HL-60 (cell line): ENCODE measurements around the gene HOXD1.

Experiments
- DNase-seq, 2 experiments: peaks; one replicate each; pipeline ENCODE4 v3.0.0-alpha.2; 2010 to 2020; ENCODE audit warnings: low read depth in 1 of 2, low spot score in 1 of 2
- H3K27ac ChIP-seq: fragments of 250-450 bp; sonication (Bioruptor Pico); replicated peaks from 2 replicates; pipeline ENCODE4 v1.5.1; 2020; ENCODE audit warnings: mild to moderate bottlenecking, moderate library complexity
- H3K27me3 ChIP-seq: fragments of 250-450 bp; sonication (Bioruptor Pico); 2 replicates; pipeline ENCODE4 v1.5.1; 2021; ENCODE audit warnings: mild to moderate bottlenecking, moderate library complexity; ENCODE audit not compliant: insufficient read depth, poor library complexity, severe bottlenecking
- H3K4me3 ChIP-seq: replicated peaks from 2 replicates; pipeline ENCODE4 v1.5.1; 2011; ENCODE audit warnings: mild to moderate bottlenecking, control low read depth, low read length; ENCODE audit not compliant: insufficient read depth
- CTCF ChIP-seq: IDR thresholded peaks from one replicate; pipeline ENCODE4 v1.5.1; 2011; ENCODE audit warnings: low read length, control low read depth, inconsistent platforms; ENCODE audit not compliant: insufficient read depth
- GABPA ChIP-seq: IDR thresholded peaks from 2 replicates; pipeline ENCODE4 v1.6.1; 2012; ENCODE audit warnings: low read depth
- POLR2AphosphoS5 ChIP-seq: IDR thresholded peaks from 2 replicates; pipeline ENCODE4 v1.6.1; 2012; ENCODE audit warnings: low read depth
- REST ChIP-seq: IDR thresholded peaks from 2 replicates; pipeline ENCODE4 v1.6.1; 2012; ENCODE audit warnings: low read depth; ENCODE audit not compliant: insufficient replicate concordance
- SPI1 ChIP-seq: IDR thresholded peaks from 2 replicates; pipeline ENCODE4 v1.6.1; 2012; ENCODE audit warnings: low read depth, mild to moderate bottlenecking, borderline replicate concordance

The HOXD1 gene

DNA sequence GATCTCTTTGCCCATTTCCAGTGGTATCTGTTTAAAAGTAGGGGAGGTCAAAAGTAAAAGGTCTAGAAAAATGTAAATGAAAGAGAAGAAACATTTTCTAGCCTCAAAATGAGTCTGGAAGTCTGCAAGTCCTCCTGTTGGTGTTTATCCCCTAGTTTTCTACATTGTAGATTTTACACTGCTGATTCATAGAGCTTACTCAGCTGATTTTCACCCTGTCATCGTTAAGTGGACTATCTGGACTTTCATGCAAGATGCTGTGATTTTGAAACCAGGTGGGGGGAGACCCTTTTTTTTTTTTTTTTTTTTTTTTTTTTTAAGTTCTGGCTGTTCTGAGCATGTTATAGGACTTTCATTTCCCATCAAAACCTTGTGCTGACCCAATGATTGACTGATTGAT lies 21.1 kb upstream of the HOXD1 start:
- peaks cover 71% of the 10 kb centered on the region for H3K27me3 ChIP-seq
- no peak for TF ChIP-seq GABPA
- no peak for TF ChIP-seq REST
- TF ChIP-seq POLR2AphosphoS5, result no peak
- TF ChIP-seq CTCF, result no peak
- TF ChIP-seq SPI1, result no peak
- H3K4me3 ChIP-seq, result no peak overlapping the region
- H3K27ac ChIP-seq, result no peak overlapping the region
- DNase-seq, result no peak

GRCh38 chr2:176169181-176169580 lies 19.3 kb upstream of the HOXD1 start:
- no peak overlapping the region for H3K27ac ChIP-seq
- no peak for TF ChIP-seq GABPA
- no peak for TF ChIP-seq SPI1
- TF ChIP-seq REST, result no peak
- TF ChIP-seq POLR2AphosphoS5, result no peak
- no peak for TF ChIP-seq CTCF
- H3K4me3 ChIP-seq, result no peak overlapping the region
- H3K27me3 ChIP-seq, result peaks cover 77% of the 10 kb centered on the region
- DNase-seq, result no peak

- no peak for TF ChIP-seq POLR2AphosphoS5
- TF ChIP-seq CTCF, result no peak
- TF ChIP-seq GABPA, result no peak
- TF ChIP-seq REST, result no peak
- TF ChIP-seq SPI1, result no peak
- H3K27me3 ChIP-seq, result peaks cover 75% of the 10 kb centered on the region
- no peak overlapping the region for H3K27ac ChIP-seq
Measured at GRCh38 chr2:176169711-176170110, 18.8 kb upstream of the HOXD1 start.

More at GRCh38 chr2:176169711-176170110, 18.8 kb upstream of the HOXD1 start:
- no peak for DNase-seq
- H3K4me3 ChIP-seq, result no peak overlapping the region
